ENCODE results near the gene NRG2.

GRCh38 chr5:139997276-139997675 lies 45.8 kb downstream of the NRG2 start:
- TF ChIP-seq CTCF (IDR thresholded peaks at IDR 0.05; ENCODE audit: insufficient read depth, low read length) (no peak), POLR2AphosphoS5 (IDR thresholded peaks at IDR 0.05; ENCODE audit: low read depth) (no peak), REST (IDR thresholded peaks at IDR 0.05; ENCODE audit: insufficient replicate concordance, low read depth) (no peak), GABPA (IDR thresholded peaks at IDR 0.05; ENCODE audit: low read depth) (no peak)

Measured in HL-60 (cell line).